NCI-H187 treated with DMSO at 0.1 percent for 48 hours (cell line): ENCODE results near the gene AMPH.
"Not testable (repeated sequence)": the region's sequence is repeated elsewhere in the genome, so short reads cannot be mapped to it uniquely, and the experiment has no call there.

ENCODE experiments used
- DNase-seq: peaks from one replicate; lab custom pipeline; 2025; lab: John Stamatoyannopoulos, UW

AMPH gene

GRCh38 chr7:38350777-38351176 lies 280.4 kb downstream of the AMPH start:
- not testable (repeated sequence) for DNase-seq

- DNase-seq: not testable (repeated sequence)
Observed at GRCh38 chr7:38349869-38350583, 281.1 kb downstream of the AMPH start.

GRCh38 chr7:38349126-38349795 lies 281.9 kb downstream of the AMPH start:
- not testable (repeated sequence) for DNase-seq

- not testable (repeated sequence) for DNase-seq
Observed at GRCh38 chr7:38345299-38346172, 285.6 kb downstream of the AMPH start.

- not testable (repeated sequence) for DNase-seq
Observed at GRCh38 chr7:38344741-38345140, 286.4 kb downstream of the AMPH start.

- DNase-seq: not testable (repeated sequence)
Observed at GRCh38 chr7:38342135-38342534, 289.0 kb downstream of the AMPH start.

- DNase-seq: not testable (repeated sequence)
Observed at GRCh38 chr7:38341172-38341705, 289.9 kb downstream of the AMPH start.

GRCh38 chr7:38339953-38340819 lies 291.0 kb downstream of the AMPH start:
- no peak for DNase-seq

- not testable (repeated sequence) for DNase-seq
Observed at GRCh38 chr7:38336148-38336515, 295.0 kb downstream of the AMPH start.

GRCh38 chr7:38335492-38336147 lies 295.6 kb downstream of the AMPH start:
- DNase-seq: peak; percentile 37

- no peak for DNase-seq
Observed at GRCh38 chr7:38335128-38335491, 296.1 kb downstream of the AMPH start.

- no peak for DNase-seq
Observed at GRCh38 chr7:38334163-38334562, 297.0 kb downstream of the AMPH start.
